SH-SY5Y (cell line): ENCODE data around the gene EOLA2.

Experiments
- GATA2 ChIP-seq: IDR thresholded peaks from 2 replicates; pipeline ENCODE4 v1.6.1; 2011; ENCODE audit warnings: mild to moderate bottlenecking, low read depth, low read length
- GATA3 ChIP-seq: IDR thresholded peaks from 2 replicates; pipeline ENCODE4 v1.6.1; 2011; ENCODE audit warnings: low read depth, mild to moderate bottlenecking, low read length, moderate library complexity

- TF ChIP-seq GATA2 (no peak), GATA3 (no peak)
These were observed 1.8 kb upstream of the EOLA2 start for GRCh38 chrX:149939905-149940673.
